Activated naive CD4-positive, alpha-beta T cell treated with anti-CD3 and anti-CD28 coated beads, Interleukin-2, amount 50 U/mL, for 16 hours (primary cell): Measurements from ENCODE around the gene ZNF547.
A peak's percentile ranks its signal among the peaks of the same experiment; 100 is the strongest.

Experiments
- DNase-seq: peaks from one replicate; pipeline ENCODE4 v3.0.0-alpha.2; 2020

Gene ZNF547

GRCh38 chr19:57376151-57376550 is 12.8 kb downstream of the ZNF547 start:
- DNase-seq = no peak

DNA sequence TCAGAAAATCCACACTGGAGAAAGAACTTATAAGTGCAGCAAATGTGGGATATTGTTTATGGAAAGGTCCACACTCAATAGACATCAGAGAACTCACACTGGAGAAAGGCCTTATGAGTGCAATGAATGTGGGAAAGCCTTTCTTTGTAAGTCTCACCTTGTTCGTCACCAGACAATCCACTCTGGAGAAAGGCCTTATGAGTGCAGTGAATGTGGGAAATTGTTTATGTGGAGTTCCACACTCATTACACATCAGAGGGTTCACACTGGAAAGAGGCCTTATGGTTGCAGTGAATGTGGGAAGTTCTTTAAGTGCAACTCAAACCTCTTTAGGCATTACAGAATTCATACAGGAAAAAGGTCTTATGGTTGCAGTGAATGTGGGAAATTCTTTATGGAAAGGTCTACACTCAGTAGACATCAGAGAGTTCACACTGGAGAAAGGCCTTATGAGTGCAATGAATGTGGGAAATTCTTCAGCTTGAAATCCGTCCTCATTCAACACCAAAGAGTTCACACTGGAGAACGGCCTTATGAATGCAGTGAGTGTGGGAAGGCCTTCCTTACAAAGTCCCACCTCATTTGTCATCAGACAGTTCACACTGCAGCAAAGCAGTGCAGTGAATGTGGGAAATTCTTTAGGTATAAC is 14.3 kb downstream of the ZNF547 start:
- no peak for DNase-seq

DNA sequence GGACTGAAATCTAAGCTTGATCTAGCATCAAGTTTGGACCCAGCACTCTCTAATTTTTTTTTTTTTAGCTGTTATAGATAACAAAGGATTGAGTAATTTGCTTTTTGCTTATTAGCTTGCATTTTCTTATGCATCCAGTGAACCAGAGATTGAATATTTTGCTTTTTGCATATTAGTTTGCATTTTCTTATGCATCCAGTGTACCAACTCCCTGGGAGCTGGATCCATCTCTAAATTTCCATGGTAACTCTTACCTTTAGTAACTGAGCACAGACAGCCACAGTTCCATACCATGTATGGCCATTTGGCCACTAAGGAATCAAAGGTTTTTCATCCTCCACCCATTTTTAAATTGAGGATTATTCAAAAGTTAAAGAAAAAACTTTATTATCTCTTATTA is 17.6 kb downstream of the ZNF547 start:
- DNase-seq = no peak

- no peak for DNase-seq
Observed at GRCh38 chr19:57382806-57383488, 19.6 kb downstream of the ZNF547 start.

- DNase-seq = no peak
Observed at GRCh38 chr19:57389194-57389729, 25.9 kb downstream of the ZNF547 start.

DNA sequence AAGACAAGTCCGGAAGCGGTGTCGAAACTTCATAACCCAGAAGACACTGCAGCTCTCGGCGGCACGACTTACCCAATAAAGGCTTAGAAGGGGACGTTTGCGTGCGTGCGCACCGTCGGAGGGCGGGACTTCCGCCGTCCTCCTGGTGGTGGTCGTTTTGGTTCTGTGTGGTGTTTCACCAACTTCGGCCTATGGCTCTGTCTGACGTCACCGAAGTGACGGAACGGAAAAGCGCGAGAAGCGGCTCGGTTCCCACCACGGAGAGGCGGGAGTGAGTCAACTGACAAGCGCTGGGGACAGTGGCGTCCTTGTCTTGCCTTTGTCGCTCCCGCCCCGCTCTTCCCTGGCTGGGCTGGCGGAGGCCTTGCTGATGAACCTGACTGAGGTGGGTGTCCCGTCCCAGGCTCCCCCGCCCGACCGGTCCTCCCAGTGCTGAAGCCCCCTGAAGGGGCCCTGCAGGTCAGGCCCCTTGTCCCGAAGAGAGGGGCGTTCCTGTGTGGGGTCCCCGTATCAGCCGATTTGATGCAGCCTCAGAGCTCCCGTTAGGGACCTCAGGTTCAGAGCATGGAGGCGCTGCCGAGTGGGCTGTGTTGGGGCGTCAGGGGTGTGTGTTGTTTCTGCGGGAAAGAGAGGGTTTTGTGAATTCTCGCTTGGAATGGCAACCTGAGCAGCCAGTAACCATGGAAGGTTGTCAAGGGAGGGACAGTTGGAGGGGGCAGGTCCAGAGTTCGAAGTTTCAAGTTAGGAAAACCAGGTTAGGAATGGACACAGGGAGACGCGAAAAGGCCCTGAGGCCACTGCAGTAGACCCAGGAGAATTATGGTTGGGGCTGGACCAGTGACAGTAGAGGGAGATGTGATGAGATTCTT is 26.6 kb downstream of the ZNF547 start, which contains the start of gene ZNF548:
Gene ZNF548 (plus strand): TSS at position 125 of the 869 bp plus-strand sequence. CDS start 246 bp downstream, at position 371.
- DNase-seq = peak; percentile 97

- DNase-seq = no peak
Observed at GRCh38 chr19:57395710-57396109, 32.4 kb downstream of the ZNF547 start.

GRCh38 chr19:57398868-57399267 is 35.5 kb downstream of the ZNF547 start:
- DNase-seq = no peak

DNA sequence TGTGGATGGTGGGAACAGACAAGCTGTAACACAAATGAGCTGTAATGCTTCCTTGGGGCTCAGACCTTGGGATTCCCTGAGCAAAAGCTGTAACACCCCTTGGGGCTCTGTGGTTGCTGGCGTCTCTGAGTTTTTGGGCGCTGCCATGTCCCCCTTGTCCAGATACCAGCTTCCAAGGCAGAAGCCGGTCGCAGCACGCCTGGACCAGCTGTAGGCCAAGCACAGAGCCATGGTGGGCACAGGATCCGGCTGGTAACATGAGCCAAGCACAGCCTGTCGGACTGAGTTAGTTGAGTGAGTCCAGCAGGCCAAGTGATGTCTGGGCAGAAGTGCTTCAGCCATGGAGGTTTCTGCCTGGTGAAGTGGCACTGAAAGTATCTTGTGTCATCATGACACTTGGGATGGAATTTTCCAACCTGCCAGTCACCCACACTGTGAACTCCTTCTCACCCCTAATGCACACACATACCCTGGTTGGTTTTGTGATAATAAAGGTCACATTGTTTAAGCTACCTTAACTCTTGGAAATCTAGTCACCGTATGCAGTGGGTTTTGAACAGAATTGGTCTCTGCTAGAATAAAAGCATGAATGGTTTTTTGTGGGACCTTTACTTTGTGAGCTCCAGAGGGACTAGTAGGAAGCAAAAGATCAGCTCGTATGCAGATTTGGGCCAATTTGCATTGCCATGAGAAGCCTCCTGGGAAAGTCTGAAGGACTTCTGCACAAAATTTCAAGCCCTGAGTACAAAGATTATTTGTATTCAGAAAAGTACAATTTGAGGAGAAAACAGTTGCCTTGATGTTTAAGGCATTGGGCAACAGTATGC is 40.6 kb downstream of the ZNF547 start:
- no peak for DNase-seq

DNA sequence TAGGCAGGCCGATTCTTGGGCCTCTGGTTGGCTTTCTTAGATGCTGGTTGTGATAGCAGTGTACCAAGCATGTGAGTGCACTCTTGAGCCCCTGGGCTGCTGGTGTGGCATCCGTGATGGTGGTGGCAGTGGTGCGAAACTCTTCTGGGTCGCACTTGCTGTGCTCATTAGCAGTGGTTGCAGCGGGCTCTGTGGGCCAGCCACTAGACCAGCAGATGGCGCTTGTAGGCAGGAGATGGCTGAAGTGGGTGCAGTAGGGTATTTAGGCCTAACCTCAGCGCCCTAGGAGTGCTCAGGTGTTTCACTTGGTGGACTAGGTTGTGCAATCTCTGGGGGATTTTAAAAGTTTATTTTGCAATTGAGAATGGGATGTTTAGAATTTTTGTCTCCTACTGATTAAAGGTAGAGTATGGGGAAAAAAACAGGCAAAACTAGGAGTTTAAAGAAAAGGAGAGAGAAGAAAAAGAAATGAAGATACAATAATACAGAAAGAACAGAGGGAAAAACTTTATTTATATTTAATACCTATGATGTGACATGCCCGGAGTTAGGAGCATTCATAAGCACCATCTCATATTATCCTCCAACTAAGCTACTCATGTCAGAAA is 43.3 kb downstream of the ZNF547 start:
- DNase-seq = peak; percentile 74

DNA sequence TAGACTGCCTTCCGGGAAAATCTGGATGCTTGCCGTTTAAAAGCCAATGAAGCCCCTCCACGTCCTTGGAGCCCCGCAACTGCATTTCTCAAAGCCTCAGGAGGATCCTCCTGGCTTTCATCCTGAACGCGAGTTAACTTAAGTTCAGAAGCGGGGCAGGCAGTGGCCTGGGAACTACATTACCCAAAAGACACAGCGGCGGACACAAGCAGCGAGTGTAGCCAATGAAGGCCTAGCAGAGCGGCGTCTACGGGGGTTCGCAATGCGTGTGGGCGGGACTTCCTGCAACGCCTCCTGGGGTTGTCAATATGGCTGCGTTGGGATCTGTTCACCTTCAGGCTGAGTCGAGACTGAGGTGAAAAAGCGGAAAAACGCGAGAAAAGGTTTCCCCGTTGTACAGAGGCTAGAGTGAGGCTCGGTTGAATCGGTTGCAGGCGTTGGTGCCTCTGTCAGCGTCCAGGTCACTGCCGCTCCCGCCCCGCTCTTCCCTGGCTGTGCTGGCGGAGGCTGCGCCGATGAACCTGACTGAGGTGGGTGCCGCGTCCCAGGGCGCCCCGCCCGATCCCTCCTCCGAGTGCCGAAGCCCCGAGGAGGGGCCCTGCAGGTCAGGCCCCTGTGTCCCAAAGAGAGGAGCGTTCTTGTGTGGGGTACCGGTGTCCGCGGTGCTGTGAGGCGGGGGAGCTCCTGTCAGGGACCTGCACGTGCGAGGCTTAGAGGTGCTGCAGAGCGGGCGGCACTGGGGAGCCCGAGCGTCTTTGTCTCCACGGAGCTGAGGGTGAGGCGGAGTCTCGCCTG is 47.7 kb downstream of the ZNF547 start, which contains the start of gene ZNF17:
Gene ZNF17 (plus strand): TSS at position 285 of the 795 bp plus-strand sequence. CDS start 2,455 bp downstream, outside the sequence.
- peak; percentile 94 for DNase-seq

DNA sequence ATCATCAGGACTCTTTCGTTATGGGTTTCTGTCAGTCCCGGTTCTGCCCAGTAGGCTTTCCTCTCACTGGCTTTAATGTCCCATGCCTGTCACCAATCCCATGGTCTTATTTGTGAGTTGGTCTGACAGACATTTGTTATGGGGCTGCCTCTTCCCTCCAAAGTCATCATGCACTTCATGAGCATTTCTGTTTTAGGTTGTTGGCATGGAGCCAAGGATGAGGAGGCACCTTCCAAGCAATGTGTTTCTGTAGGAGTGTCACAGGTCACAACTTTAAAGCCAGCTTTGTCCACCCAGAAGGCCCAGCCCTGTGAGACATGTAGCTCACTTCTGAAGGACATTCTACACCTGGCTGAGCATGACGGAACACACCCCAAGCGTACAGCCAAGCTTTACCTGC is 56.1 kb downstream of the ZNF547 start:
- DNase-seq = no peak

DNA sequence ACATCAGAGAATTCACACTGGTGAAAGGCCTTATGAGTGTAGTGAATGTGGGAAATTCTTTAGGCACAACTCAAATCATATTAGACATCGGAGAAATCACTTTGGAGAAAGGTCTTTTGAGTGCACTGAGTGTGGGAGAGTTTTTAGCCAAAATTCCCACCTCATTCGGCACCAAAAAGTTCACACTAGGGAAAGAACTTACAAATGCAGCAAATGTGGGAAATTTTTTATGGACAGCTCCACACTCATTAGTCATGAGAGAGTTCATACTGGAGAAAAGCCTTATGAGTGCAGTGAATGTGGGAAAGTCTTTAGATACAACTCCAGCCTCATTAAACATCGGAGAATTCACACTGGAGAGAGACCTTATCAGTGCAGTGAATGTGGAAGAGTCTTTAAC is 57.7 kb downstream of the ZNF547 start:
- DNase-seq = no peak
